ENCODE measurements around the gene FNDC3B. TPM values are rescaled to one million over a fixed set of nuclear protein-coding genes. Genes with fewer than 3 reads are reported as not detected.

FNDC3B gene
- total and polyA plus RNA-seq, 2 donors (not counting 3 experiments of a cell fraction or from before 2014, with no cell fraction given): 91.6 to 295 TPM

DNA sequence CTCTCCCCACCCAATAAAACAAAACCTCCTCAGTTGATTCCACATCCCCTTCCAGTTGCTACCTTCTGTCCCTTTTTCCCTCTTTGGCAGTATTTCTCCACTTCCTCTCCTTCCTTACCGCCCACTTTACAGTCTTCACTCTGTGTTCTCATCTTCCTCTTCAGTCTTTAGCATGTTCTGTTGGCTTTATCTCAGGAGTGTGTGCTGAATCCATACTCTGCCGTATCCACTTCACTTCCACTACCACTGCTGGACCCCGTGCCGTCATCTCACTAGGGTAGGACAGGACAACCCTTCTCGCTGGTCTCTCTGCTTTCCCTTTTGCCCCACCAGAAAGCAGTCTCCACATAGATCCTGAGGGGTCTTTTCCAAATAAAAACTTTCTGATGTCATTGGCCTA is 74.3 kb downstream of the FNDC3B start:
- intact Hi-C loops (cut with micrococcal nuclease) (no loop called here), dilution Hi-C loops (cut with MboI; ENCODE audit: extremely low pct_ligation_motif_present, low sequenced_read_pairs) (no loop called here)
- Histone ChIP-seq H3K36me3 (ENCODE audit: control insufficient read depth in 2 of 2, extremely low read depth in 1 of 2, insufficient read depth in 2 of 2, low read length in 2 of 2) (peaks cover 28 to 42% of the 10 kb centered on the region in 2 experiments), H3K4me3 (replicated peaks in 1 of 3; ENCODE audit: insufficient read depth in 1 of 3, low read depth in 1 of 3, low read length in 3 of 3) (no peak overlapping the region), H3K27me3 (ENCODE audit: control insufficient read depth in 2 of 2, insufficient read depth in 2 of 2, low read length in 2 of 2) (no peaks in the 10 kb centered on the region), H3K9ac (replicated peaks; ENCODE audit: extremely low read depth, insufficient read depth, low read length) (no peak overlapping the region), H2AFZ (ENCODE audit: low read depth, low read length) (no peak overlapping the region), H3K79me2 (ENCODE audit: control insufficient read depth, insufficient read depth, low read length) (peaks cover 76% of the 10 kb centered on the region), H3K27ac (ENCODE audit: insufficient read depth, low read depth, low read length) (no peak overlapping the region), H3K4me1 (ENCODE audit: control insufficient read depth, extremely low read depth, insufficient read depth, low read length) (no peaks in the 10 kb centered on the region), H3K4me2 (ENCODE audit: insufficient read depth, low read length) (no peak overlapping the region), H3K9me3 (replicated peaks; ENCODE audit: control insufficient read depth, insufficient read depth, low read length) (no peaks in the 10 kb centered on the region), H4K20me1 (replicated peaks; ENCODE audit: control insufficient read depth, extremely low read depth, insufficient read depth, low read length) (peaks cover 16% of the 10 kb centered on the region), H3K9me1 (replicated peaks; ENCODE audit: control insufficient read depth, extremely low read depth, insufficient read depth, low read length) (no peaks in the 10 kb centered on the region)
- CTCF ChIA-PET: no interaction called here
- POLR2A ChIA-PET: no interaction called here
- TF ChIP-seq, protein P1, sequence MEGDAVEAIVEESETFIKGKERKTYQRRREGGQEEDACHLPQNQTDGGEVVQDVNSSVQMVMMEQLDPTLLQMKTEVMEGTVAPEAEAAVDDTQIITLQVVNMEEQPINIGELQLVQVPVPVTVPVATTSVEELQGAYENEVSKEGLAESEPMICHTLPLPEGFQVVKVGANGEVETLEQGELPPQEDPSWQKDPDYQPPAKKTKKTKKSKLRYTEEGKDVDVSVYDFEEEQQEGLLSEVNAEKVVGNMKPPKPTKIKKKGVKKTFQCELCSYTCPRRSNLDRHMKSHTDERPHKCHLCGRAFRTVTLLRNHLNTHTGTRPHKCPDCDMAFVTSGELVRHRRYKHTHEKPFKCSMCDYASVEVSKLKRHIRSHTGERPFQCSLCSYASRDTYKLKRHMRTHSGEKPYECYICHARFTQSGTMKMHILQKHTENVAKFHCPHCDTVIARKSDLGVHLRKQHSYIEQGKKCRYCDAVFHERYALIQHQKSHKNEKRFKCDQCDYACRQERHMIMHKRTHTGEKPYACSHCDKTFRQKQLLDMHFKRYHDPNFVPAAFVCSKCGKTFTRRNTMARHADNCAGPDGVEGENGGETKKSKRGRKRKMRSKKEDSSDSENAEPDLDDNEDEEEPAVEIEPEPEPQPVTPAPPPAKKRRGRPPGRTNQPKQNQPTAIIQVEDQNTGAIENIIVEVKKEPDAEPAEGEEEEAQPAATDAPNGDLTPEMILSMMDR (IDR thresholded peaks at IDR 0.05; ENCODE audit: extremely low read depth in 1 of 2, insufficient read depth in 1 of 2, low read depth in 1 of 2, low read length in 2 of 2): no peak
- TF ChIP-seq, protein P2, sequence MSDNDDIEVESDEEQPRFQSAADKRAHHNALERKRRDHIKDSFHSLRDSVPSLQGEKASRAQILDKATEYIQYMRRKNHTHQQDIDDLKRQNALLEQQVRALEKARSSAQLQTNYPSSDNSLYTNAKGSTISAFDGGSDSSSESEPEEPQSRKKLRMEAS (IDR thresholded peaks at IDR 0.05; ENCODE audit: insufficient read depth, insufficient read length): no peak
- TF ChIP-seq EZH2 (IDR thresholded peaks at IDR 0.05; ENCODE audit: borderline replicate concordance, low read depth, low read length, severe bottlenecking): no peak
- no peak for TF ChIP-seq FOS (IDR thresholded peaks at IDR 0.05; ENCODE audit: borderline replicate concordance, insufficient read depth, low read length)
- TF ChIP-seq JUN (IDR thresholded peaks at IDR 0.05; ENCODE audit: borderline replicate concordance, insufficient read depth, insufficient read length, low read depth): no peak
- TF ChIP-seq MYC (IDR thresholded peaks at IDR 0.05; ENCODE audit: low read depth, low read length): no peak
- no peak for TF ChIP-seq POLR2AphosphoS5 (IDR thresholded peaks at IDR 0.05; ENCODE audit: insufficient read depth, low read depth, low read length)
- TF ChIP-seq POLR2A (IDR thresholded peaks at IDR 0.05; ENCODE audit: low read depth, low read length): no peak
- TF ChIP-seq GATA2 (IDR thresholded peaks at IDR 0.05; ENCODE audit: insufficient read depth, insufficient read length, low read depth, low read length): no peak
- BruUV-seq (replicated peaks): no TSS peak
- DNase-seq (ENCODE audit: low read depth, low spot score) (no peak), FAIRE-seq (no peak)
